Peyer's patch (tissue), 4 donors: ENCODE data around the gene GLIS2.

Experiments
- POLR2A ChIP-seq, 2 donors: fragments of 450-650 bp; IDR thresholded peaks; one replicate each; pipeline ENCODE4 v1.5.1; 2017; ENCODE audit warnings: antibody characterized with exemption in 2 of 2, mild to moderate bottlenecking in 2 of 2, moderate library complexity in 2 of 2
- TF ChIP-seq, protein P1 (sequence below), 6 experiments: fragments of 450-650 bp in 4 of 6; fragments of 200-600 bp in 2 of 6; sonication (generic) in 1 of 6; IDR thresholded peaks; one replicate each; pipeline ENCODE4 v1.5.1; 2017 to 2019; ENCODE audit warnings: antibody characterized with exemption in 6 of 6, mild to moderate bottlenecking in 3 of 6, moderate library complexity in 1 of 6

DNA sequence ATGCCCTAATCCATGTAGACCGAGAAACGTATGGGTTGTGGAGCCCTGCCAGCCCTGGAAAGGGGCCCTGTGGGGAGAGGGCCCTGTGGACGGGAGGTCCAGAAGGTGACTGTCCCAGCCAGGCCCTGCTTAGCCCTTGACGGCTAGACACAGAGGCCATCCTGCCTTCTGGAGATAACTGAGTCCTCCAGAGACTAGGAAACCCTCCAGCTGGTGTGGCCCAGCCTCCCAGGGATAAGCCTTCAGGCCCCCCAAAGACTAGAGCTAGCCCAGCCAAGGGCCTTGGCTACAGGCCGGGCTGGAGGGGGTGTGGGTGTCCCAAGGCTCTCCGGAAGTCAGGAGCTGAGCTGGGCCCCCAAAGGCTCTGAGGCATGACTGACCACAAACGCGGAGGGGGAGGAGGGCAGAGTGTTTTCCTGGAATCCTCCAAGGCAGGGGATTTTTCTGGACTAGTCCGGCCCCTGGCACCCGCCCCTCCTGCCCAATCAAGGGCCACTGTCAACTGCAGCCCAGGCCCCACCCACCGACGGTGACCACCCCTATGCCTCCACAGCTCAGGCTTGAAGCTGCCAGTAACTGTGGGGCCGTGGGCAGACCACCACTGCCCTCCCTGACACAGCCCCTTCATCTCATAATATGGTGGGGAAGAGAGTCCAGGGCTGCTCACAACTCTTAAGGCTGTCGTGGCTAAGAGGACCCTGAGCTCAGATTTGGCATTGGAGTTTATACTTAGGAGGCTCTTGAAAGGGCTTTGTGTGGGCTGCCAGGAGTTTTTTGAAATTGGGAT is 54.9 kb downstream of the GLIS2 start:
- TF ChIP-seq, protein P1, sequence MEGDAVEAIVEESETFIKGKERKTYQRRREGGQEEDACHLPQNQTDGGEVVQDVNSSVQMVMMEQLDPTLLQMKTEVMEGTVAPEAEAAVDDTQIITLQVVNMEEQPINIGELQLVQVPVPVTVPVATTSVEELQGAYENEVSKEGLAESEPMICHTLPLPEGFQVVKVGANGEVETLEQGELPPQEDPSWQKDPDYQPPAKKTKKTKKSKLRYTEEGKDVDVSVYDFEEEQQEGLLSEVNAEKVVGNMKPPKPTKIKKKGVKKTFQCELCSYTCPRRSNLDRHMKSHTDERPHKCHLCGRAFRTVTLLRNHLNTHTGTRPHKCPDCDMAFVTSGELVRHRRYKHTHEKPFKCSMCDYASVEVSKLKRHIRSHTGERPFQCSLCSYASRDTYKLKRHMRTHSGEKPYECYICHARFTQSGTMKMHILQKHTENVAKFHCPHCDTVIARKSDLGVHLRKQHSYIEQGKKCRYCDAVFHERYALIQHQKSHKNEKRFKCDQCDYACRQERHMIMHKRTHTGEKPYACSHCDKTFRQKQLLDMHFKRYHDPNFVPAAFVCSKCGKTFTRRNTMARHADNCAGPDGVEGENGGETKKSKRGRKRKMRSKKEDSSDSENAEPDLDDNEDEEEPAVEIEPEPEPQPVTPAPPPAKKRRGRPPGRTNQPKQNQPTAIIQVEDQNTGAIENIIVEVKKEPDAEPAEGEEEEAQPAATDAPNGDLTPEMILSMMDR (IDR thresholded peaks at IDR 0.05): no peak
- TF ChIP-seq POLR2A (IDR thresholded peaks at IDR 0.05): no peak
